Measurements from ENCODE around the gene TBXAS1.

TBXAS1 gene

GRCh38 chr7:139943401-139943800, 114.3 kb downstream of the TBXAS1 start:
- Histone ChIP-seq H3F3A (ENCODE audit: low read depth) (no peaks in the 10 kb centered on the region), H3K36me3 (ENCODE audit: insufficient read depth, low read length) (no peaks in the 10 kb centered on the region), H2AFZ (ENCODE audit: low read length) (no peak overlapping the region), H3K4me2 (ENCODE audit: low read depth, low read length, poor library complexity, severe bottlenecking) (no peak overlapping the region), H4K20me1 (ENCODE audit: insufficient read depth, low read length, poor library complexity, severe bottlenecking) (no peaks in the 10 kb centered on the region), H3K79me2 (ENCODE audit: insufficient read depth, low read length) (no peaks in the 10 kb centered on the region), H3K9ac (ENCODE audit: low read depth, low read length, poor library complexity, severe bottlenecking) (no peak overlapping the region), H3K27me3 (ENCODE audit: insufficient read depth, low read length, poor library complexity, severe bottlenecking) (no peaks in the 10 kb centered on the region), H3K9me2 (replicated peaks; ENCODE audit: low read depth, low read length) (0 out of 2 replicates have a peak, but pooled peaks cover 3% of the 10 kb centered on the region), H3K4me3 (ENCODE audit: low read length, poor library complexity, severe bottlenecking) (no peak overlapping the region), H3K9me3 (ENCODE audit: insufficient read depth, low read depth, low read length) (no peaks in the 10 kb centered on the region), H3K4me1 (ENCODE audit: insufficient read depth, low read length, poor library complexity, severe bottlenecking) (no peaks in the 10 kb centered on the region)
- TF ChIP-seq EZH2phosphoT487 (IDR thresholded peaks at IDR 0.05; ENCODE audit: borderline replicate concordance) (no peak), CTCF (conservative IDR thresholded peaks at IDR 0.05; ENCODE audit: low read length) (no peak)

GRCh38 chr7:139944248-139944647, 115.2 kb downstream of the TBXAS1 start:
- Histone ChIP-seq H3K4me3 (ENCODE audit: low read length, poor library complexity, severe bottlenecking) (no peak overlapping the region), H3K9me2 (replicated peaks; ENCODE audit: low read depth, low read length) (0 out of 2 replicates have a peak, but pooled peaks cover 3% of the 10 kb centered on the region), H3K4me2 (ENCODE audit: low read depth, low read length, poor library complexity, severe bottlenecking) (no peak overlapping the region), H3K9ac (ENCODE audit: low read depth, low read length, poor library complexity, severe bottlenecking) (no peak overlapping the region), H3K9me3 (ENCODE audit: insufficient read depth, low read depth, low read length) (no peaks in the 10 kb centered on the region), H3K4me1 (ENCODE audit: insufficient read depth, low read length, poor library complexity, severe bottlenecking) (no peaks in the 10 kb centered on the region), H3K36me3 (ENCODE audit: insufficient read depth, low read length) (no peaks in the 10 kb centered on the region), H4K20me1 (ENCODE audit: insufficient read depth, low read length, poor library complexity, severe bottlenecking) (no peaks in the 10 kb centered on the region), H3K79me2 (ENCODE audit: insufficient read depth, low read length) (no peaks in the 10 kb centered on the region), H2AFZ (ENCODE audit: low read length) (no peak overlapping the region), H3F3A (ENCODE audit: low read depth) (no peaks in the 10 kb centered on the region), H3K27me3 (ENCODE audit: insufficient read depth, low read length, poor library complexity, severe bottlenecking) (no peaks in the 10 kb centered on the region)
- TF ChIP-seq EZH2phosphoT487 (IDR thresholded peaks at IDR 0.05; ENCODE audit: borderline replicate concordance) = no peak
- TF ChIP-seq CTCF (conservative IDR thresholded peaks at IDR 0.05; ENCODE audit: low read length) = no peak

GRCh38 chr7:139946533-139946932, 117.5 kb downstream of the TBXAS1 start:
- Histone ChIP-seq H4K20me1 (ENCODE audit: insufficient read depth, low read length, poor library complexity, severe bottlenecking) (no peaks in the 10 kb centered on the region), H3K4me1 (ENCODE audit: insufficient read depth, low read length, poor library complexity, severe bottlenecking) (no peaks in the 10 kb centered on the region), H3K9me3 (ENCODE audit: insufficient read depth, low read depth, low read length) (no peaks in the 10 kb centered on the region), H3K36me3 (ENCODE audit: insufficient read depth, low read length) (no peaks in the 10 kb centered on the region), H3K9ac (ENCODE audit: low read depth, low read length, poor library complexity, severe bottlenecking) (no peak overlapping the region), H2AFZ (ENCODE audit: low read length) (no peak overlapping the region), H3K9me2 (replicated peaks; ENCODE audit: low read depth, low read length) (0 out of 2 replicates have a peak, but pooled peaks cover 3% of the 10 kb centered on the region), H3K4me3 (ENCODE audit: low read length, poor library complexity, severe bottlenecking) (no peak overlapping the region), H3F3A (ENCODE audit: low read depth) (no peaks in the 10 kb centered on the region), H3K79me2 (ENCODE audit: insufficient read depth, low read length) (no peaks in the 10 kb centered on the region), H3K4me2 (ENCODE audit: low read depth, low read length, poor library complexity, severe bottlenecking) (no peak overlapping the region), H3K27me3 (ENCODE audit: insufficient read depth, low read length, poor library complexity, severe bottlenecking) (no peaks in the 10 kb centered on the region)
- TF ChIP-seq CTCF (conservative IDR thresholded peaks at IDR 0.05; ENCODE audit: low read length) = no peak
- no peak for TF ChIP-seq EZH2phosphoT487 (IDR thresholded peaks at IDR 0.05; ENCODE audit: borderline replicate concordance)

All from Loucy (cell line).